ENCODE measurements around the gene ABCB10. TPM values are rescaled to one million over a fixed set of nuclear protein-coding genes. Genes with fewer than 3 reads are reported as not detected.
A peak's percentile ranks its signal among the peaks of the same experiment; 100 is the strongest.
"Not testable (repeated sequence)": the region's sequence is repeated elsewhere in the genome, so short reads cannot be mapped to it uniquely, and the experiment has no call there.

Gene ABCB10
- 10 to 100 TPM; 18.9 to 19.1 TPM for total RNA-seq

DNA sequence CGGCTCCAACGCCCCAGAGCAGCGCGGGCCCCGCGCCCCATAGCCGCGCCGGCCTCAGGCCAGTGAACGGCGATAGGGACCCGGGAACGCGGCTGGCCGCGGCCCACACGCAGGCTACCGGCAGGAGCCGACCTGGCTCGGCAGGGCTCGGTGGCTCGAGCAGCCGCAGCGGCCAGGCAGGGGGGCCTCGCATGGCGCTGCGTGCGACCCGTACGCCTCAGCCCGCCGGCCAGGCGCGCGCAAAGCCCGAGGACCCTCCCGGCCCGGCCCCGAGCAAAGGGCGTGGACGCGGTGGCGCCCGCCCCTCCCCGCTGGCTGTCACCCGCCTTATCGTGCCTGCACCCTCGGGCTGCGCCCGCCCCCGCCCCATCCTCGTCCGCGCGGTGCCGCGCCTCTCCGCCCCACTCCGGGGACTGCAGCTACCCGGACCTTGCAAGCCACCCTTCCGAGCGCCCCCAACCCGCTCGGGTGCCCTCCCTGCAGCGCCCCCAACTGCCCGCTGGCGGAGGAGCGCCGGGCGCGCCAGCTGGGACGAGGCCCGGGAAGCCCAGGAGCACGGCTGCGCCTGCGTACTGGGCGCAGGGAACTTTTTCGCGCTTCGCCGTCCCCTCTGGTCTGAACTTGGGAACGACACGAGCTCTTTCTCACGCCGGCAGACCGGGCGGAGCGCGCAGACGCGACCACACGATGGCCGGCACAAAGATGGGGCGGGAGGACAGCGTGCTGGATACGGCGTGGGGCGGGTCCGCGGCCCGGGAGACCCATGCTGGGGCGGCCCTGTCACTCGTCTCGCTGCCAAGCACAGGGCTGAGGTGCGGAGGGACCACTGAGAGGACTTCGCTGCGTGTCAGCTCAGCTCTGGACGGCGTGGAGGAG is at the start of gene ABCB10:
ABCB10 (minus strand) TSS at position 248 of the 876 bp plus-strand sequence; CDS start at position 193, 55 bp downstream.
- Mint-ChIP-seq H3K4me3 (peak within 1 kb of the TSS; percentile 88), H3K36me3 (ENCODE audit: low read depth) (peaks cover 5% of the 10 kb centered on the region), H3K27ac (peak within 1 kb of the TSS; percentile 79), H3K4me1 (ENCODE audit: low read depth) (peaks cover 27% of the 10 kb centered on the region), H3K27me3 (ENCODE audit: low read depth) (no peaks in the 10 kb centered on the region), H3K9me3 (no peaks in the 10 kb centered on the region)
- peak; percentile 92 for DNase-seq
- CTCF ChIA-PET: interaction anchor here (0.6 to 1.3 kb wide), 10 partner anchors 28 to 707 kb away, joined by 3 to 8 read pairs (median 4); partner anchors contain the start of genes CCSAP and NUP133
- intact Hi-C loops (cut with micrococcal nuclease): loop anchor here (1.0 to 5.0 kb wide), 7 partner anchors 16 to 549 kb away; partner anchors contain the start of genes CCSAP, NUP133, RAB4A and TAF5L

GRCh38 chr1:229607370-229607769 is 48.9 kb upstream of the ABCB10 start:
- no peak overlapping the region for H3K4me3 Mint-ChIP-seq
- no peaks in the 10 kb centered on the region for H3K27me3 Mint-ChIP-seq (ENCODE audit: low read depth)
- no peak overlapping the region for H3K27ac Mint-ChIP-seq
- CTCF ChIA-PET: no interaction called here
- no peak for DNase-seq
- intact Hi-C loops (cut with micrococcal nuclease): no loop called here
- peaks cover 43% of the 10 kb centered on the region for H3K36me3 Mint-ChIP-seq (ENCODE audit: low read depth)
- H3K9me3 Mint-ChIP-seq: no peaks in the 10 kb centered on the region
- H3K4me1 Mint-ChIP-seq (ENCODE audit: low read depth): peaks cover 10% of the 10 kb centered on the region

- Mint-ChIP-seq H3K4me1 (ENCODE audit: low read depth) (peaks cover 18% of the 10 kb centered on the region), H3K27me3 (ENCODE audit: low read depth) (no peaks in the 10 kb centered on the region), H3K36me3 (ENCODE audit: low read depth) (peaks cover 41% of the 10 kb centered on the region), H3K4me3 (no peak overlapping the region), H3K27ac (no peak overlapping the region), H3K9me3 (no peaks in the 10 kb centered on the region)
- intact Hi-C loops (cut with micrococcal nuclease): no loop called here
- CTCF ChIA-PET: no interaction called here
- DNase-seq: no peak
Measured at GRCh38 chr1:229603371-229604005, 45.0 kb upstream of the ABCB10 start.

- no peak overlapping the region for H3K27ac Mint-ChIP-seq
- peaks cover 39% of the 10 kb centered on the region for H3K36me3 Mint-ChIP-seq (ENCODE audit: low read depth)
- intact Hi-C loops (cut with micrococcal nuclease): no loop called here
- CTCF ChIA-PET: no interaction called here
- H3K27me3 Mint-ChIP-seq (ENCODE audit: low read depth): no peaks in the 10 kb centered on the region
- H3K4me1 Mint-ChIP-seq (ENCODE audit: low read depth): peaks cover 17% of the 10 kb centered on the region
- no peaks in the 10 kb centered on the region for H3K9me3 Mint-ChIP-seq
- DNase-seq: no peak
- no peak overlapping the region for H3K4me3 Mint-ChIP-seq
Measured at GRCh38 chr1:229600229-229600628, 41.7 kb upstream of the ABCB10 start.

DNA sequence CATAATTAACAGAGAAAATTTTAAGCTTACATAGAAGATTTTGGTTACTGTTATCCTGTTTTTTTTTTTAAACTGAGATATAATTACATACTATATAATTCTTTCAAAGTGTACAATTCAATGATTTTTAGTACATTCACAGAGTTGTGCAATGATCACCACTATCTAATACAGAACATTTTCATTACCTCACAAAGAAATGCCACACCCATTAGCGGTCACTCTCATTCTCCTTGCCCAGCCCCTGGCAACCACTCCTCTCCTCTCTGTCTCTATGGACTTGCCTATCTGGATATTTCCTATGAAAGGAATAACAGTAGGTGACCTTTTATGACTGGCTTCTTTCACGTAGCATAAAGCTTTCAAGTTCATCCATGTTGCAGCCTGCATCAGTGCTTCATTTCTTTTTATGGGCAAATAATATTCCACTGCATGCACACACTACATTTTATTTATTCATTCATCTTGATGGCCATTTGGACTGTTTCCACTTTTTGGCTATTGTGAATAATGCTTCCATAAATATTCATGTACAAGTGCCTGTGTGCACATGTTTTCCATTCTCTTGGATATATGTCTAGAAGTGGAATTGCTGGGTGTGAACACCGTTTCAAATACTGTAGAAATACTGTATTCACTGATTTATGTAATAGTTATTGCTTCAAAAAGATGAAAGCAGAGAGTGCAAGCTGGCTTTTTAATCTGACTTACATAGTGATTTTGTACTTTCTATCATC is 40.9 kb upstream of the ABCB10 start:
- H3K36me3 Mint-ChIP-seq (ENCODE audit: low read depth): peaks cover 42% of the 10 kb centered on the region
- no peaks in the 10 kb centered on the region for H3K9me3 Mint-ChIP-seq
- H3K27ac Mint-ChIP-seq: no peak overlapping the region
- H3K4me3 Mint-ChIP-seq: no peak overlapping the region
- intact Hi-C loops (cut with micrococcal nuclease): no loop called here
- no peaks in the 10 kb centered on the region for H3K27me3 Mint-ChIP-seq (ENCODE audit: low read depth)
- DNase-seq: no peak
- peaks cover 17% of the 10 kb centered on the region for H3K4me1 Mint-ChIP-seq (ENCODE audit: low read depth)
- CTCF ChIA-PET: no interaction called here

DNA sequence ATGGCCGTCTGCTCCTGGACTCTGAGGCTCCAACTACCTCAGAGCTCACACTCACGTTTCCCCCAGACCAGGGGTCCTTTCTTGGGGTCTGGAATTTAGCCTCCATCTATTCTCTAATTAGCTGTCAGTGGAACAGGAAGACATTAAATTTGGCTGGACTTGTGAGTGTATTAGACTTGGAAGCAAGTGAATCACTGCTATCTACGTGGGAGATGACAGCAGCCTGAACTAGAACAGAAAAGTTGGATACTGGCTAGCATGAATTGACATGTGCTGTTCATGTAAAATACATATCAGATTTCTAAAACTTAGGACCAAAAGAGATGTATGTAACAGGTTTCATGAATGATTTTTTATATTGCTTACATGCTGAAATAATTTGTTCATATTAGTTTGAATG is 39.4 kb upstream of the ABCB10 start:
- CTCF ChIA-PET: no interaction called here
- no peaks in the 10 kb centered on the region for H3K9me3 Mint-ChIP-seq
- H3K36me3 Mint-ChIP-seq (ENCODE audit: low read depth): peaks cover 51% of the 10 kb centered on the region
- peaks cover 17% of the 10 kb centered on the region for H3K4me1 Mint-ChIP-seq (ENCODE audit: low read depth)
- intact Hi-C loops (cut with micrococcal nuclease): no loop called here
- no peak overlapping the region for H3K4me3 Mint-ChIP-seq
- DNase-seq: no peak
- H3K27ac Mint-ChIP-seq: no peak overlapping the region
- H3K27me3 Mint-ChIP-seq (ENCODE audit: low read depth): no peaks in the 10 kb centered on the region

DNA sequence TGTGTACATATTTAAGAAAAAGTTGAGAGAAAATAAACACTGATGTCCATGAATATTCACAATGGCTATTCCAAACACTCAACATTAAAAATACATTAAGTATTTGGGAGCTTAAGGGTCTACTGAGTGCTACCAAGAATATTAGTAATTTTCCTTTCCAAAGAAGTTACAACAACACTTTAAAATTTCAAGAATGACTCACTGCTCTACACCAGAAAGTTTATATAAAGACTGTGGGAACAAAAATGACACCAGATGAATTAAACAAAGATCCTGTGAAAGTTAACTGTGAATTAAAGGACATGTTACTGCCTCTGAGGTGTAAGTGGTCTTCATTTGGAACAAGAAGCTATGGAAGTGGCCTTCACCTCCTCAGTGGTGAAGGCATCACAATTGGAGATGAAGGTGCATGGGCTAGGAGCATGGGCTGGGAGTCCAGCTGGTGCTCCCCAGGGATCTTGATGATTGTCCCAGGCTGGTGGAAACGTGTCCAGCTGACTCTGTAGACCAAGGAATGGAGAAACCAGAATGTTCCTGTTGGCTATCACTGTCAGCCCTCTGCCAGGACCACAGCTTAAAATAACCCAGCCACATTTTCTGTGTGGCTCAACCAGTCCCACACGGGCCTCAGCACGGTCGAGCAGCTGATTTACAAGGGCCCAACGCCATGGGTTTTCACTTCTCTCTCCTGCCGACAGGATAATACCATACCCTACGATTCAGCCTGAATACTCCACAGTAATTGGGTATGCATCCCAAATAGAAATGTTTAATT is 38.6 kb upstream of the ABCB10 start:
- no peak for DNase-seq
- CTCF ChIA-PET: interaction anchor here (0.6 kb wide), 1 partner anchor 868 kb away, joined by 3 read pairs; no protein-coding TSS in a partner anchor
- H3K4me1 Mint-ChIP-seq (ENCODE audit: low read depth): peaks cover 17% of the 10 kb centered on the region
- H3K27me3 Mint-ChIP-seq (ENCODE audit: low read depth): no peaks in the 10 kb centered on the region
- no peak overlapping the region for H3K4me3 Mint-ChIP-seq
- H3K27ac Mint-ChIP-seq: no peak overlapping the region
- intact Hi-C loops (cut with micrococcal nuclease): no loop called here
- no peaks in the 10 kb centered on the region for H3K9me3 Mint-ChIP-seq
- H3K36me3 Mint-ChIP-seq (ENCODE audit: low read depth): peaks cover 49% of the 10 kb centered on the region

DNA sequence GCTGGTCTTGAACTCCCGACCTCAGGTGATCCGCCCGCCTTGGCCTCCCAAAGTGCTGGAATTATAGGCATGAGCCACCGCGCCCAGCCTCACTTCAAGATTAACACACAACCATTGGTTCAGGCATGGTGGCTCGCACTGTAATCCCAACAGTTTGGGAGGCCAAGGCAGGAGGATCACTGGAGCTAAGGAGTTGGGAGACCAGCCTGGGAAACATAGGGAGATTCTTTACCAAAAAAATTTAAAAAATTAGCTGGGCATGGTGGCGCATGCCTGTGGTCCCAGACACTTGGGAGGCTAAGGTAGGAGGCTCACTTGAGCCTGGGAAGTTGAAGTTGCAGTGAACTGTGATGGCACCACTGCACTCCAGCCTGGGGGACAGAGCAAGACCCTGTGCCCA is 37.4 kb upstream of the ABCB10 start:
- H3K27me3 Mint-ChIP-seq (ENCODE audit: low read depth); H3K4me3 Mint-ChIP-seq; CTCF ChIA-PET; H3K27ac Mint-ChIP-seq; intact Hi-C loops (cut with micrococcal nuclease); H3K9me3 Mint-ChIP-seq; DNase-seq: not testable (repeated sequence)
- Mint-ChIP-seq H3K4me1 (ENCODE audit: low read depth) (peaks cover 14% of the 10 kb centered on the region), H3K36me3 (ENCODE audit: low read depth) (peaks cover 38% of the 10 kb centered on the region)

DNA sequence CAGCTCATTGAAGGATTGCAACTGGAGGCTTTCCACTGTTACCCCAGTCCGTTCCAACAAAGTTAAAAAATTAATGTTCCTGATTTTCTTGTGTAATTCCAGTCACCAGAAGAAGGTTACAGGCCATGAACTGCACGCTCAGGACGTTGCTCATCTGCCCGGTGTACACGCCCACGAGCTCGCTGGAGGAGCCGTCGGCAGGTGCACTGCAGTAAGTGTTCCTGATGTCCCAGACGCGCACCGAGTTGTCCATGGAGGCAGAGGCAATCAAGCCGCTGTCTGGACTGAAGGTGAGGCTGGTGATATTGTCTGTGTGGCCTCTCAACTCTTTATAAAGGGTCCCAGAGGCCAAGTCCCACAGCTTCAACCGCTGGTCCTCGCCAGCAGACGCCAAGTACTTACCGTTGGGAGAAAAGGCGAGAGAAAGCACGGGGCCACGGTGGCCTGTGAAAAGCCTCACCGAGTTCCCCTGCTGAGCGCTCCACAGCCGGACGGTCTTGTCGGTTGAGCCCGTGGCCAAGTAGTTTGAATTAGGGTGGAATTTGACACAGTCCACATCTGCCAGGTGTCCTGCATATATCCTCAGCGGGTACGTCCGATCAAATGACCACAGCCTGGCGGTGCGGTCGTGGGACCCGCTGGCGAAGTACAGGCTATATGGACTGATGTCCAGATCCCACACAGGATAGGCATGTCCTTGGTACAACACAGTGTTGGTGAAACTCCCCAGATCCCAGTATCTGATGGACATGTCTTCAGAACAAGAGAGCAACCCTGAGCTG is 35.9 kb upstream of the ABCB10 start:
- CTCF ChIA-PET: no interaction called here
- Mint-ChIP-seq H3K4me1 (ENCODE audit: low read depth) (peaks cover 11% of the 10 kb centered on the region), H3K27ac (no peak overlapping the region), H3K27me3 (ENCODE audit: low read depth) (no peaks in the 10 kb centered on the region), H3K4me3 (no peak overlapping the region), H3K9me3 (no peaks in the 10 kb centered on the region), H3K36me3 (ENCODE audit: low read depth) (peaks cover 35% of the 10 kb centered on the region)
- intact Hi-C loops (cut with micrococcal nuclease): no loop called here
- no peak for DNase-seq

GRCh38 chr1:229593800-229594199 is 35.3 kb upstream of the ABCB10 start:
- no peak overlapping the region for H3K27ac Mint-ChIP-seq
- H3K9me3 Mint-ChIP-seq: no peaks in the 10 kb centered on the region
- no peaks in the 10 kb centered on the region for H3K27me3 Mint-ChIP-seq (ENCODE audit: low read depth)
- DNase-seq: no peak
- peaks cover 31% of the 10 kb centered on the region for H3K36me3 Mint-ChIP-seq (ENCODE audit: low read depth)
- H3K4me1 Mint-ChIP-seq (ENCODE audit: low read depth): peaks cover 10% of the 10 kb centered on the region
- intact Hi-C loops (cut with micrococcal nuclease): no loop called here
- H3K4me3 Mint-ChIP-seq: no peak overlapping the region
- CTCF ChIA-PET: no interaction called here

DNA sequence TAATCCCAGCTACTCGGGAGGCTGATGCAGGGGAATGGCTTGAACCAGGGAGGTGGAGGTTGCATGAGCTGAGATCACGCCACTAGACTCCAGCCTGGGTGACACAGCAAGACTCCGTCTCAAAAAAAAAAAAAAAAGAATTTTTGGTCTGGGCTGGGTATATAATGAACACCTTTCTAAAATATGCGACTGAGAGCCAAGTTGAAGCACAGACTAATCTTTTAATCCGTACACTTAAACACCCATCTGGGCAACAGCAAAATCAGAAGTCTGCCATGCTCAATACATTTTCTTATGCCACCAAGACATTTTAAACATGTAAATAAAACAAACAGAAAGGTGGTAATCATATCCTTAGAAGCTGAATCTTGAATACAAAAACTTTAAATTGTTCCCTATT is 31.6 kb upstream of the ABCB10 start:
- no peaks in the 10 kb centered on the region for H3K27me3 Mint-ChIP-seq (ENCODE audit: low read depth)
- CTCF ChIA-PET: interaction anchor here (0.6 to 0.8 kb wide), 2 partner anchors 31 to 109 kb away, joined by 3 read pairs; no protein-coding TSS in a partner anchor
- no peak overlapping the region for H3K4me3 Mint-ChIP-seq
- H3K4me1 Mint-ChIP-seq (ENCODE audit: low read depth): no peaks in the 10 kb centered on the region
- no peak overlapping the region for H3K27ac Mint-ChIP-seq
- DNase-seq: no peak
- H3K36me3 Mint-ChIP-seq (ENCODE audit: low read depth): peaks cover 19% of the 10 kb centered on the region
- H3K9me3 Mint-ChIP-seq: no peaks in the 10 kb centered on the region
- intact Hi-C loops (cut with micrococcal nuclease): no loop called here
